Measurements from ENCODE around the gene PTGDR2.

DNA sequence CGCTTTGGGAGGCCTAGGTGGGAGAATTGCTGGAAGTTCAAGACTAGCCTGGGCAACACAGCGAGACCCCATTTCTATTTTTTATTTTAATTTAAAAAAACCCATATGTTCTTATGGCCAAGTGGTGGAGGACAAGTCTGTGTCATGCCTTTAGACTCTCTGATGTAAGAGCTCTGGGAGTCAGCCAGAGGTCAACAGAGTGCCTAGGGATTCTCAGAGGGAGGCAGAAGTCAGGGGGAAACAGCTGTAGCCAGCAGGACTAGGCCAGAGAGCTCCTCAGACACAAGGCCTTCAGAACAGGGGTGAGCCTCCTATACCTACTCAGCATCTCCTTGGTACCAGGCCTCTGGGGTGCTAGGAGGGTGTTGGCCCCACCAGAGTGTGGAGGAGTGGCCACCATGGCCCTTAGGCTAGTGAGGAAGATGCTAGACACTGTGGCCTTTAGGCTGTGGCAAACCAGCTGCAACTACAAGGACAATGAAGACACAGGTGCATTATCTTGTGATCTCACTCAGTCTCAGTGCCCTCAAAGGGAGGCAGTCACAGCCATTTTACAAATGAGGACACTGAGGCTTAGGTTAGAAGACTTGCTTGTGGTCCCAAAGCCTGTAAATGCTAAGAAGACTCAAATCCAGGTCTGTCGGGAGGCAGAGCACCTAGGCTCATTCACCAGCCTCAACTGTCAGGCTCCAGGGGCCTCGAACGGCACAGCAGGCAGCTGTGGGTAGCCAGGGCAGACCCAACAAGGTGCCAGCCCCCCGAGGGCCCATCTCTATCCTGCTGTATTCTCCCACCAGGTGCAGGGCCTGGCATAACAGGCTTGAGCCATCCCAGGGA is 16.6 kb upstream of the PTGDR2 start:
- TF ChIP-seq POLR2AphosphoS5 (IDR thresholded peaks at IDR 0.05; ENCODE audit: low read depth, low read length): no peak
- no peak for TF ChIP-seq POLR2A (IDR thresholded peaks at IDR 0.05; ENCODE audit: low read depth, low read length)
- no peak for TF ChIP-seq TAF1 (IDR thresholded peaks at IDR 0.05; ENCODE audit: borderline replicate concordance, low read depth, low read length)
